ENCODE data around the gene LTBP3.

LTBP3 gene

GRCh38 chr11:65552388-65552951 is 5.7 kb downstream of the LTBP3 start:
- no peak overlapping the region for H2AFZ ChIP-seq (ENCODE audit: low read length)
- H4K20me1 ChIP-seq (ENCODE audit: insufficient read depth, low read length, poor library complexity, severe bottlenecking), result no peaks in the 10 kb centered on the region
- H3K4me1 ChIP-seq (ENCODE audit: insufficient read depth, low read length, poor library complexity, severe bottlenecking), result peaks cover 42% of the 10 kb centered on the region
- peak overlapping the region; percentile 17 for H3K9ac ChIP-seq (ENCODE audit: low read depth, low read length, poor library complexity, severe bottlenecking)
- H3F3A ChIP-seq (ENCODE audit: low read depth), result no peaks in the 10 kb centered on the region
- peak overlapping the region; percentile 59 for H3K4me2 ChIP-seq (ENCODE audit: low read depth, low read length, poor library complexity, severe bottlenecking)
- H3K79me2 ChIP-seq (ENCODE audit: insufficient read depth, low read length), result no peaks in the 10 kb centered on the region
- H3K9me2 ChIP-seq (replicated peaks; ENCODE audit: low read depth, low read length), result no peaks in the 10 kb centered on the region
- TF ChIP-seq EZH2phosphoT487 (IDR thresholded peaks at IDR 0.05; ENCODE audit: borderline replicate concordance), result no peak
- TF ChIP-seq, protein P1, sequence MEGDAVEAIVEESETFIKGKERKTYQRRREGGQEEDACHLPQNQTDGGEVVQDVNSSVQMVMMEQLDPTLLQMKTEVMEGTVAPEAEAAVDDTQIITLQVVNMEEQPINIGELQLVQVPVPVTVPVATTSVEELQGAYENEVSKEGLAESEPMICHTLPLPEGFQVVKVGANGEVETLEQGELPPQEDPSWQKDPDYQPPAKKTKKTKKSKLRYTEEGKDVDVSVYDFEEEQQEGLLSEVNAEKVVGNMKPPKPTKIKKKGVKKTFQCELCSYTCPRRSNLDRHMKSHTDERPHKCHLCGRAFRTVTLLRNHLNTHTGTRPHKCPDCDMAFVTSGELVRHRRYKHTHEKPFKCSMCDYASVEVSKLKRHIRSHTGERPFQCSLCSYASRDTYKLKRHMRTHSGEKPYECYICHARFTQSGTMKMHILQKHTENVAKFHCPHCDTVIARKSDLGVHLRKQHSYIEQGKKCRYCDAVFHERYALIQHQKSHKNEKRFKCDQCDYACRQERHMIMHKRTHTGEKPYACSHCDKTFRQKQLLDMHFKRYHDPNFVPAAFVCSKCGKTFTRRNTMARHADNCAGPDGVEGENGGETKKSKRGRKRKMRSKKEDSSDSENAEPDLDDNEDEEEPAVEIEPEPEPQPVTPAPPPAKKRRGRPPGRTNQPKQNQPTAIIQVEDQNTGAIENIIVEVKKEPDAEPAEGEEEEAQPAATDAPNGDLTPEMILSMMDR (conservative IDR thresholded peaks at IDR 0.05; ENCODE audit: low read length), result no peak; the same call in 1 of the 2 replicates
- no peak overlapping the region for H3K4me3 ChIP-seq (ENCODE audit: low read length, poor library complexity, severe bottlenecking)
- H3K36me3 ChIP-seq (ENCODE audit: insufficient read depth, low read length), result no peaks in the 10 kb centered on the region
- H3K9me3 ChIP-seq (ENCODE audit: insufficient read depth, low read depth, low read length), result no peaks in the 10 kb centered on the region
- H3K27me3 ChIP-seq (ENCODE audit: insufficient read depth, low read length, poor library complexity, severe bottlenecking), result no peaks in the 10 kb centered on the region

DNA sequence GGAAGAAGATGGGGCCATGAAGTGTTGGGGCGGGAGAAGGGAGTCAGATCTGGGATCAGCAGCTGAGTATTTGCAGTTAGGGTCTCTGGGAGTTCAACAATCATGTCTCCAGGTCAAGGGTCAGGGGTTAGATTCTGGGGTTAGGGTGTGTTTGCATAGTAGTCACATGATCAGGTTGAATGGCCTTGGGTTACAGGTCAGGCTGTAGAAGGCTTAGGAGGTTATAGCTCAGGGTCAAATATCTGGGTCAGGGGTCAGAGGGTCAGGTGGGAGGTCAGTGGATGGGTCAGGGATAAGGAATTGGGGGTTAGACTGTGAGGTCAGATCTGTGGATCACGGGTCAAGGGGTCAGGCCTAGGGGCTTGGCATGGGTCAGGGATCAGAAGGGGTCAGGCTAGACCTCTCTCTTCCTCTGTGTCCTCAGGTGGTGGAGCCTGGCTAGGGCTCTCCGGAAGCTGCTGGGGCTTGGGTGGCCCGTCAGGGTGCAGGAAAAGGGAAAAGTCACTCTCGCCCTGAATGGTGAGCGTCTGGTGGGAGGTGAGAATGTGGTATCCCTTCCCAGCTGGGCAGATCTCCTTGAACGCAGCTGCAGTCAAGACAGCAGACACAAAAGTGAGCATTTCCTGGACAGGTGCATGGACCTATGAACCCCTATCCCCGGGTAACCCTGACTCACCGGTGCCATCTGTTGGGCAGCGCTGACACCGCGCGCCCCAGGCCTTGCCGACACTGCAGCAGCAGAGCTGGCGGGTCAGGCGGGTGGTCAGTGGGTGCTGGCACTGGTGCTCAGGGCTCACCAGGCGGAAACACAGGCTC is 6.4 kb downstream of the LTBP3 start:
- Histone ChIP-seq H3K27me3 (ENCODE audit: insufficient read depth, low read length, poor library complexity, severe bottlenecking) (no peaks in the 10 kb centered on the region), H3K79me2 (ENCODE audit: insufficient read depth, low read length) (no peaks in the 10 kb centered on the region), H3K4me3 (ENCODE audit: low read length, poor library complexity, severe bottlenecking) (peak overlapping the region; percentile 44), H3F3A (ENCODE audit: low read depth) (no peaks in the 10 kb centered on the region), H3K4me2 (ENCODE audit: low read depth, low read length, poor library complexity, severe bottlenecking) (peak overlapping the region; percentile 59), H2AFZ (ENCODE audit: low read length) (0 out of 2 replicates have a peak overlapping the region, but pooled peaks have one; percentile 41), H3K4me1 (ENCODE audit: insufficient read depth, low read length, poor library complexity, severe bottlenecking) (peaks cover 49% of the 10 kb centered on the region), H3K9me3 (ENCODE audit: insufficient read depth, low read depth, low read length) (no peaks in the 10 kb centered on the region), H4K20me1 (ENCODE audit: insufficient read depth, low read length, poor library complexity, severe bottlenecking) (no peaks in the 10 kb centered on the region), H3K36me3 (ENCODE audit: insufficient read depth, low read length) (no peaks in the 10 kb centered on the region), H3K9me2 (replicated peaks; ENCODE audit: low read depth, low read length) (no peaks in the 10 kb centered on the region), H3K9ac (ENCODE audit: low read depth, low read length, poor library complexity, severe bottlenecking) (peak overlapping the region; percentile 43)
- TF ChIP-seq EZH2phosphoT487 (IDR thresholded peaks at IDR 0.05; ENCODE audit: borderline replicate concordance), result no peak
- TF ChIP-seq, protein P1 (conservative IDR thresholded peaks at IDR 0.05; ENCODE audit: low read length), result peak; percentile 80

GRCh38 chr11:65549096-65549495 is 9.1 kb downstream of the LTBP3 start:
- Histone ChIP-seq H3K4me3 (ENCODE audit: low read length, poor library complexity, severe bottlenecking) (no peak overlapping the region), H3K9ac (ENCODE audit: low read depth, low read length, poor library complexity, severe bottlenecking) (no peak overlapping the region), H3K9me2 (replicated peaks; ENCODE audit: low read depth, low read length) (no peaks in the 10 kb centered on the region), H3K27me3 (ENCODE audit: insufficient read depth, low read length, poor library complexity, severe bottlenecking) (no peaks in the 10 kb centered on the region), H3K36me3 (ENCODE audit: insufficient read depth, low read length) (no peaks in the 10 kb centered on the region), H3K4me2 (ENCODE audit: low read depth, low read length, poor library complexity, severe bottlenecking) (no peak overlapping the region), H2AFZ (ENCODE audit: low read length) (no peak overlapping the region), H3K9me3 (ENCODE audit: insufficient read depth, low read depth, low read length) (no peaks in the 10 kb centered on the region), H3K79me2 (ENCODE audit: insufficient read depth, low read length) (no peaks in the 10 kb centered on the region), H3F3A (ENCODE audit: low read depth) (peaks cover 4% of the 10 kb centered on the region; the same call in 1 of the 2 replicates), H4K20me1 (ENCODE audit: insufficient read depth, low read length, poor library complexity, severe bottlenecking) (no peaks in the 10 kb centered on the region), H3K4me1 (ENCODE audit: insufficient read depth, low read length, poor library complexity, severe bottlenecking) (peaks cover 46% of the 10 kb centered on the region)
- TF ChIP-seq EZH2phosphoT487 (IDR thresholded peaks at IDR 0.05; ENCODE audit: borderline replicate concordance), result no peak
- TF ChIP-seq, protein P1 (conservative IDR thresholded peaks at IDR 0.05; ENCODE audit: low read length), result no peak
